Esophagus muscularis mucosa (tissue), 4 donors: Measurements from ENCODE around the gene TNP2. TPM values are rescaled to one million over a fixed set of nuclear protein-coding genes. Genes with fewer than 3 reads are reported as not detected.

Experiments used
- DNase-seq: peaks from one replicate; pipeline ENCODE4 v3.0.0-alpha.2; 2017; ENCODE audit errors: extremely low spot score
- H3K27ac ChIP-seq, 4 donors: fragments of 200-600 bp; sonication (generic); replicated peaks in 1 of 4; 1 replicate in 3 of 4; 2 replicates in 1 of 4; pipeline ENCODE4 v1.5.1; 2016 to 2019; ENCODE audit warnings: mild to moderate bottlenecking in 1 of 4
- H3K27me3 ChIP-seq, 4 donors: fragments of 200-600 bp; sonication (generic); one replicate each; pipeline versions ENCODE4 v1.5.1 to v1.6.0; 2016 to 2019
- H3K36me3 ChIP-seq, 4 donors: fragments of 200-600 bp; sonication (generic); one replicate each; pipeline ENCODE4 v1.5.1; 2016 to 2019
- H3K4me1 ChIP-seq, 4 donors: fragments of 200-600 bp; sonication (generic); one replicate each; pipeline ENCODE4 v1.5.1; 2016 to 2019
- H3K4me3 ChIP-seq, 4 donors: fragments of 200-600 bp; sonication (generic); 1 replicate in 2 of 4; 2 replicates in 2 of 4; pipeline ENCODE4 v1.5.1; 2016 to 2019; ENCODE audit warnings: mild to moderate bottlenecking in 4 of 4, moderate library complexity in 1 of 4
- H3K9me3 ChIP-seq, 4 donors: fragments of 200-600 bp; sonication (generic); 1 replicate in 3 of 4; 2 replicates in 1 of 4; pipeline ENCODE4 v1.5.1; 2016 to 2019
- CTCF ChIP-seq, 3 experiments: fragments of 200-600 bp in 2 of 3; fragments of 450-650 bp in 1 of 3; sonication (generic) in 2 of 3; IDR thresholded peaks; one replicate each; pipeline ENCODE4 v1.5.1; 2017 to 2019; ENCODE audit warnings: antibody characterized with exemption in 3 of 3, mild to moderate bottlenecking in 2 of 3, moderate library complexity in 1 of 3
- EP300 ChIP-seq: sonication (generic); formaldehyde crosslinking; IDR thresholded peaks from one replicate; pipeline ENCODE4 v1.6.1; 2017; ENCODE audit warnings: antibody characterized with exemption
- POLR2A ChIP-seq: fragments of 450-650 bp; IDR thresholded peaks from one replicate; pipeline ENCODE4 v1.6.1; 2017; ENCODE audit warnings: antibody characterized with exemption, moderate library complexity, mild to moderate bottlenecking, low read depth
- POLR2AphosphoS5 ChIP-seq, 2 donors: sonication (generic); formaldehyde crosslinking; IDR thresholded peaks; one replicate each; pipeline ENCODE4 v1.6.1; 2017; ENCODE audit warnings: antibody characterized with exemption in 2 of 2
- WGBS: methylation state at CpG from one replicate; pipeline ENCODE4 v1.1.5; 2018; 5-methylcytosine and 5-hydroxymethylcytosine counted together
- intact Hi-C: fragments of 100-400 bp; cut with DNase I; formaldehyde crosslinking; loops from one replicate; pipeline ENCODE4 v1.15.1; 2023
- total RNA-seq, 4 donors: library from RNA; depleted of rRNA; stranded (reverse); fragments of >200 nt; gene quantifications; one replicate each; pipeline versions ENCODE4 v1.1.0 to v1.2.1, GENCODE V29; 2016

The TNP2 gene
- total RNA-seq, 4 donors from 2014 or later = not detected

- Histone ChIP-seq H3K27ac (no peak overlapping the region), H3K4me3 (no peak overlapping the region), H3K4me1 (peaks cover 13 to 21% (median 20%) of the 10 kb centered on the region in 4 donors), H3K27me3 (no peaks in the 10 kb centered on the region), H3K36me3 (no peaks in the 10 kb centered on the region), H3K9me3 (no peaks in the 10 kb centered on the region)
- DNase-seq = no peak
- WGBS = 70% methylated on average over 14 of the region's 16 CpGs
- intact Hi-C loops = loop anchor here (10.0 kb wide), 1 partner anchor 175 kb away; no protein-coding TSS in a partner anchor
- TF ChIP-seq POLR2A (no peak), EP300 (no peak), POLR2AphosphoS5 (IDR thresholded peaks at IDR 0.05) (no peak), CTCF (IDR thresholded peaks at IDR 0.05) (no peak)
Measured at GRCh38 chr16:11250091-11250785, 18.9 kb downstream of the TNP2 start.

- no peak overlapping the region for H3K4me3 ChIP-seq
- WGBS = 87% methylated on average over 50 of the region's 63 CpGs
- H3K27me3 ChIP-seq = no peaks in the 10 kb centered on the region
- TF ChIP-seq POLR2A (no peak), EP300 (no peak), POLR2AphosphoS5 (IDR thresholded peaks at IDR 0.05) (no peak), CTCF (IDR thresholded peaks at IDR 0.05) (no peak)
- intact Hi-C loops = loop anchor here (10.0 kb wide), 1 partner anchor 175 kb away; no protein-coding TSS in a partner anchor
- H3K4me1 ChIP-seq = peaks cover 5 to 13% (median 12%) of the 10 kb centered on the region in 4 donors
- no peaks in the 10 kb centered on the region for H3K36me3 ChIP-seq
- no peak for DNase-seq
- H3K9me3 ChIP-seq = no peaks in the 10 kb centered on the region
- no peak overlapping the region for H3K27ac ChIP-seq
Measured at GRCh38 chr16:11249233-11250061, 19.7 kb downstream of the TNP2 start.

- Histone ChIP-seq H3K9me3 (no peaks in the 10 kb centered on the region), H3K27me3 (no peaks in the 10 kb centered on the region), H3K4me3 (no peak overlapping the region), H3K27ac (no peak overlapping the region), H3K36me3 (no peaks in the 10 kb centered on the region), H3K4me1 (peaks cover 0 to 4% (median under 1%) of the 10 kb centered on the region in 4 donors)
- 95% methylated on average over 7 of the region's 8 CpGs for whole genome bisulfite sequencing
- TF ChIP-seq POLR2A (no peak), CTCF (IDR thresholded peaks at IDR 0.05) (no peak), EP300 (no peak), POLR2AphosphoS5 (IDR thresholded peaks at IDR 0.05) (no peak)
- DNase-seq = no peak
- intact Hi-C loops = no loop called here
Measured at GRCh38 chr16:11248133-11248532, 21.0 kb downstream of the TNP2 start.

- Histone ChIP-seq H3K9me3 (no peaks in the 10 kb centered on the region), H3K27ac (no peak overlapping the region), H3K4me3 (no peak overlapping the region), H3K36me3 (no peaks in the 10 kb centered on the region), H3K27me3 (no peaks in the 10 kb centered on the region), H3K4me1 (no peaks in the 10 kb centered on the region)
- no peak for DNase-seq
- TF ChIP-seq CTCF (IDR thresholded peaks at IDR 0.05) (no peak), POLR2A (no peak), POLR2AphosphoS5 (IDR thresholded peaks at IDR 0.05) (no peak), EP300 (no peak)
- intact Hi-C loops = no loop called here
Measured at GRCh38 chr16:11245988-11246387, 23.1 kb downstream of the TNP2 start.
